Lower lobe of right lung (tissue), 2 donors: Measurements from ENCODE around the gene GPR50. TPM values are rescaled to one million over a fixed set of nuclear protein-coding genes. Genes with fewer than 3 reads are reported as not detected.

ENCODE experiments used
- ATAC-seq, 2 donors: fragments of 200-7000 bp; cut with Tn5 transposase; one replicate each; pipeline ENCODE4 v1.9.1; 2020 to 2022; ENCODE audit warnings: mild to moderate bottlenecking in 2 of 2, moderate library complexity in 2 of 2
- DNase-seq: peaks from one replicate; pipeline ENCODE4 v3.0.0-alpha.2; 2020
- H3K27ac ChIP-seq: fragments of 200-600 bp; one replicate; pipeline ENCODE4 v1.8.0; 2022
- H3K27me3 ChIP-seq: fragments of 200-600 bp; one replicate; pipeline ENCODE4 v1.8.0; 2022; ENCODE audit warnings: low read depth
- H3K36me3 ChIP-seq: fragments of 200-600 bp; one replicate; pipeline ENCODE4 v1.8.0; 2022; ENCODE audit warnings: mild to moderate bottlenecking
- H3K4me1 ChIP-seq: fragments of 200-600 bp; one replicate; pipeline ENCODE4 v1.8.0; 2022
- H3K4me3 ChIP-seq: fragments of 200-600 bp; one replicate; pipeline ENCODE4 v1.8.0; 2022; ENCODE audit warnings: mild to moderate bottlenecking
- H3K9me3 ChIP-seq: fragments of 200-600 bp; one replicate; pipeline ENCODE4 v1.8.0; 2022
- CTCF ChIP-seq: fragments of 200-600 bp; IDR thresholded peaks from one replicate; pipeline ENCODE4 v1.8.0; 2022; ENCODE audit warnings: antibody characterized with exemption, mild to moderate bottlenecking
- intact Hi-C: fragments of 100-400 bp; cut with DNase I; formaldehyde crosslinking; loops from one replicate; pipeline ENCODE4 v1.11.0; 2022
- long read RNA-seq: library from polyadenylated mRNA; unstranded; transcript quantifications from one replicate; pipeline ENCODE4 v2.0.0, GENCODE V29; 2021
- total RNA-seq: library from RNA; stranded (reverse); fragmentation: NEBNext Ultra II Directional; extraction: Animal tissue kit (Norgen Biotek cat#: 25700); gene quantifications from one replicate; pipeline ENCODE4 v1.2.1, GENCODE V29; 2021
- donor health status: DM: no; HTN: yes; CAD: no; lungs with severe emphysema.

The GPR50 gene
- not detected for total RNA-seq
- long read RNA-seq = 0 reads

- no peak for DNase-seq
- no peaks in the 10 kb centered on the region for H3K4me1 ChIP-seq
- H3K27me3 ChIP-seq = peaks cover 13% of the 10 kb centered on the region
- H3K9me3 ChIP-seq = no peaks in the 10 kb centered on the region
- intact Hi-C loops = no loop called here
- H3K27ac ChIP-seq = no peak within 1 kb of the TSS
- H3K36me3 ChIP-seq = no peaks in the 10 kb centered on the region
- H3K4me3 ChIP-seq = no peak within 1 kb of the TSS
- TF ChIP-seq CTCF = no peak
- no peak for ATAC-seq
Observed at GRCh38 chrX:151176231-151176750, at the start of gene GPR50. GPR50 (plus strand) TSS chrX:151176584; CDS start chrX:151176722, 138 bp downstream.

GRCh38 chrX:151132531-151132930 is 43.9 kb upstream of the GPR50 start:
- no peaks in the 10 kb centered on the region for H3K36me3 ChIP-seq
- no peak overlapping the region for H3K4me3 ChIP-seq
- DNase-seq (no peak), ATAC-seq (no peak)
- H3K4me1 ChIP-seq = no peaks in the 10 kb centered on the region
- no peak overlapping the region for H3K27ac ChIP-seq
- no peak for TF ChIP-seq CTCF
- intact Hi-C loops = no loop called here
- no peaks in the 10 kb centered on the region for H3K9me3 ChIP-seq
- H3K27me3 ChIP-seq = no peaks in the 10 kb centered on the region

- no peaks in the 10 kb centered on the region for H3K27me3 ChIP-seq
Observed at GRCh38 chrX:151151665-151152267, 24.6 kb upstream of the GPR50 start.

GRCh38 chrX:151153086-151153485 is 23.3 kb upstream of the GPR50 start:
- ATAC-seq = no peak
- no peak for TF ChIP-seq CTCF
- intact Hi-C loops = no loop called here

More at GRCh38 chrX:151151665-151152267, 24.6 kb upstream of the GPR50 start:
- Histone ChIP-seq H3K27ac (no peak overlapping the region), H3K4me1 (no peaks in the 10 kb centered on the region), H3K9me3 (no peaks in the 10 kb centered on the region), H3K36me3 (no peaks in the 10 kb centered on the region), H3K4me3 (no peak overlapping the region)
- peak; percentile 63 to 75 for ATAC-seq
- no peak for DNase-seq
- peak; percentile 69 for TF ChIP-seq CTCF
- intact Hi-C loops = no loop called here

GRCh38 chrX:151153667-151154066 is 22.7 kb upstream of the GPR50 start:
- ATAC-seq (no peak), DNase-seq (no peak)
- Histone ChIP-seq H3K4me3 (no peak overlapping the region), H3K27me3 (no peaks in the 10 kb centered on the region), H3K27ac (no peak overlapping the region), H3K9me3 (no peaks in the 10 kb centered on the region), H3K36me3 (no peaks in the 10 kb centered on the region), H3K4me1 (no peaks in the 10 kb centered on the region)
- TF ChIP-seq CTCF = no peak
- intact Hi-C loops = no loop called here

More at GRCh38 chrX:151153086-151153485, 23.3 kb upstream of the GPR50 start:
- no peaks in the 10 kb centered on the region for H3K27me3 ChIP-seq
- no peak overlapping the region for H3K4me3 ChIP-seq
- H3K27ac ChIP-seq = no peak overlapping the region
- no peaks in the 10 kb centered on the region for H3K4me1 ChIP-seq
- H3K9me3 ChIP-seq = no peaks in the 10 kb centered on the region
- no peaks in the 10 kb centered on the region for H3K36me3 ChIP-seq
- DNase-seq = no peak
